A673 (cell line): Measurements from ENCODE around the gene ORAI3. TPM values are rescaled to one million over a fixed set of nuclear protein-coding genes. Genes with fewer than 3 reads are reported as not detected.

Experiments
- BruUV-seq: library from RNA; stranded (reverse); fragments of 400-500 nt; replicated peaks from 2 replicates; lab custom pipeline; 2021; lab: Mats Ljungman, UMichigan
- CTCF ChIA-PET: fragments of 300-600 bp; sonication (Branson Sonifier 250); formaldehyde crosslinking; loops from one replicate; lab custom pipeline; 2022; ENCODE audit warnings: antibody characterized with exemption; lab: Charles Lee
- POLR2A ChIA-PET: fragments of 300-600 bp; sonication (Branson Sonifier 250); formaldehyde crosslinking; loops from one replicate; lab custom pipeline; 2022; ENCODE audit warnings: antibody characterized with exemption; ENCODE audit not compliant: low non-redundant PET; lab: Charles Lee
- DNase-seq: peaks from one replicate; pipeline ENCODE4 v3.0.0-alpha.2; 2015; ENCODE audit warnings: low spot score
- H3K27ac ChIP-seq: fragments of 200-600 bp; sonication (generic); 2 replicates; pipeline ENCODE4 v1.5.1; 2016; ENCODE audit warnings: mixed run types, low read depth, mild to moderate bottlenecking, mixed read lengths, antibody characterized with exemption, low read length; ENCODE audit not compliant: poor library complexity, severe bottlenecking
- H3K27me3 ChIP-seq: fragments of 200-600 bp; sonication (generic); replicated peaks from 2 replicates; pipeline ENCODE4 v1.6.1; 2017; ENCODE audit warnings: mixed run types, low read depth, mild to moderate bottlenecking, mixed read lengths, antibody characterized with exemption, low read length; ENCODE audit not compliant: insufficient read depth, poor library complexity
- H3K36me3 ChIP-seq: fragments of 200-600 bp; sonication (generic); 2 replicates; pipeline ENCODE4 v1.6.1; 2016; ENCODE audit warnings: mixed run types, mild to moderate bottlenecking, mixed read lengths, antibody characterized with exemption, low read length; ENCODE audit not compliant: insufficient read depth, poor library complexity, severe bottlenecking
- H3K4me1 ChIP-seq: fragments of 200-600 bp; sonication (generic); 2 replicates; pipeline ENCODE4 v1.6.1; 2017; ENCODE audit warnings: mixed run types, mild to moderate bottlenecking, mixed read lengths, antibody characterized with exemption, low read length; ENCODE audit not compliant: insufficient read depth, poor library complexity, severe bottlenecking
- H3K4me3 ChIP-seq: fragments of 200-600 bp; sonication (generic); 2 replicates; pipeline ENCODE4 v1.5.1; 2016; ENCODE audit warnings: low read depth, mixed run types, mild to moderate bottlenecking, mixed read lengths, low read length; ENCODE audit not compliant: poor library complexity, severe bottlenecking
- H3K9me3 ChIP-seq: fragments of 200-600 bp; sonication (generic); 2 replicates; pipeline ENCODE4 v1.6.1; 2016; ENCODE audit warnings: mixed run types, low read depth, mild to moderate bottlenecking, mixed read lengths, antibody characterized with exemption, low read length; ENCODE audit not compliant: poor library complexity, severe bottlenecking
- CTCF ChIP-seq: fragments of 300-800, 200-600 bp; sonication (generic); conservative IDR thresholded peaks from 2 replicates; pipeline ENCODE4 v1.5.1; 2017; ENCODE audit warnings: low read depth, mild to moderate bottlenecking, antibody characterized with exemption, low read length, moderate library complexity, mixed read lengths
- EZH2 ChIP-seq: fragments of 200-600 bp; sonication (generic); IDR thresholded peaks from 2 replicates; pipeline ENCODE4 v1.6.1; 2017; ENCODE audit warnings: borderline replicate concordance, low read depth, mild to moderate bottlenecking, mixed read lengths, antibody characterized with exemption, low read length; ENCODE audit not compliant: poor library complexity, severe bottlenecking
- intact Hi-C: fragments of 100-400 bp; cut with micrococcal nuclease; formaldehyde crosslinking; loops from one replicate; pipeline ENCODE4 v1.10.0; 2022; ENCODE audit not compliant: unreplicated experiment
- total RNA-seq: library from RNA; stranded (reverse); gene quantifications from 2 replicates; pipeline ENCODE4 v1.2.3, GENCODE V29; 2021

The ORAI3 gene
- total RNA-seq, 1 experiment from 2014 or later, result 2.1 TPM

GRCh38 chr16:30980959-30981358 is 32.1 kb downstream of the ORAI3 start:
- H3K27ac ChIP-seq, result no peak overlapping the region
- POLR2A ChIA-PET, result no interaction called here
- H3K4me1 ChIP-seq, result no peaks in the 10 kb centered on the region
- H3K36me3 ChIP-seq, result peaks cover 18% of the 10 kb centered on the region
- no peak for DNase-seq
- no peaks in the 10 kb centered on the region for H3K27me3 ChIP-seq
- no TSS peak for BruUV-seq
- CTCF ChIA-PET, result interaction anchor here (0.9 kb wide), 1 partner anchor 26 kb away, joined by 3 read pairs; no protein-coding TSS in a partner anchor
- H3K4me3 ChIP-seq, result no peak overlapping the region
- no peak for TF ChIP-seq CTCF
- TF ChIP-seq EZH2, result no peak
- intact Hi-C loops, result loop anchor here (10.0 kb wide), 1 partner anchor 884 kb away; no protein-coding TSS in a partner anchor
- no peaks in the 10 kb centered on the region for H3K9me3 ChIP-seq

DNA sequence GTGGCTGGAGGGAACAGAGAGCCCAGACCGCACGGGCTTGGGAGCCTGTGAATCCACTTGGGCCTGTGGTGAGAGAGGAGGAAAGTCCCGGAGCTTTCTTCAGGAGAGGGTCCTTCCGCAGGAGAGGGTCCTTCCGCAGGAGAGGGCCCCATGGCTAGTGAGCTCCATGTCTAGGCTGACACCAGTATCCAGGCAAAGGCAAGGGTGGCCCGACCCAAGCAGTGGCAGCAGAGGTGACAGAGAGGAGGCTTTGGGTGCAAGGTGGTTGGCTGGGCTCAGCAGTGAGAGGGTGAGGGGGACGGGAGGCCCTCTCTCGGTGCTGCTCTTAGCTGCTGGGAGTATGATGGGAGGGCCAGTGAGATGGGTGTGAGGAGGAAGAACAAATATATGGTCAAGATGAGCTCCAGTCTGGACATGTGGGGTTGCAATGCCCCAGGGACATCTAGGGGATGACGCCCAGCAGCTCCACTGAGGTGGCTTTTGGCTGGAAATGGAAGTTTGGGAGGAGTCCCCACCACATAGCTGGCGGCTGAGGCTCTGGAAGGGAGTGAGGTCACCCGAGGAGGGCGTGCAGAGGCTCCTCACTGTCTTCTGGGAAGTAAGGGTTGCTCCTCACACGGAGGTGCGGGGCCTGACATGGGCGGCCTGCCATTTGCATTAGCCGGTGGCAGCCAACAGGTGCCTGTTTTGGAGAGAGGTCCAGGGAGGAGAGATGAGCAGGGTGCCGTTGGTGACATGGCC is 33.9 kb downstream of the ORAI3 start:
- TF ChIP-seq CTCF (no peak), EZH2 (no peak)
- Histone ChIP-seq H3K36me3 (peaks cover 18% of the 10 kb centered on the region), H3K9me3 (no peaks in the 10 kb centered on the region), H3K4me3 (no peak overlapping the region), H3K27me3 (no peaks in the 10 kb centered on the region), H3K4me1 (no peaks in the 10 kb centered on the region), H3K27ac (no peak overlapping the region)
- DNase-seq, result no peak
- BruUV-seq, result no TSS peak
- ChIA-PET POLR2A (interaction anchor here (0.6 to 0.7 kb wide), 2 partner anchors 204 to 898 kb away, joined by 3 read pairs; no protein-coding TSS in a partner anchor), CTCF (interaction anchor here (0.5 to 0.6 kb wide), 2 partner anchors 212 to 494 kb away, joined by 3 read pairs; no protein-coding TSS in a partner anchor)
- intact Hi-C loops, result loop anchor here (10.0 kb wide), 1 partner anchor 882 kb away; no protein-coding TSS in a partner anchor

DNA sequence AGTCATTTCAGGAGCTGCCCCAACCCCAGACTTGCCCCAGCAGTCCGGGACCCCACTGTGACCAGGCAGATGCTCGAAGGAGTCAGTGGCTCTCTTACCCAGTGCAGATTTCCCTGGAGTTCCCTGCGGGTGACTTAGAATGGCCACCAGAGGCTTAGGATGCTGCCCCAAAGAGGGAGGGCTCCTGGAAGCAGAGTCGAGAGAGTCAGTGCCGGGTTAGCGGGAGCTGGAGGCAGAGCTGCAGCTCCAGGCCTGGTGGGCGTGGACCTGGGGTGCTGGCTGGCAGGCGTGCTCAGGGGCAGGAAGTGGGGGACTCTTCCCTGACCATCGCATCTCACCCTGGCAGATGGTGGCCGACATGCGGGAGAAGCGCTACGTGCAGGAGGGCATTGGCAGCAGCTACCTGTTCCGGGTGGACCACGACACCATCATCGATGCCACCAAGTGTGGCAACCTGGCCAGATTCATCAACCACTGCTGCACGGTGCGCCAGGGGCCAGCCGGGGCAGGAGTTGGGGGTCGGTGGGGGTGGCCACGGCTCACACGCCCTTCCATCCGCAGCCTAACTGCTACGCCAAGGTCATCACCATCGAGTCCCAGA is 34.5 kb downstream of the ORAI3 start:
- DNase-seq, result no peak
- Histone ChIP-seq H3K27me3 (no peaks in the 10 kb centered on the region), H3K27ac (no peak overlapping the region), H3K9me3 (no peaks in the 10 kb centered on the region), H3K4me3 (no peak overlapping the region), H3K36me3 (peaks cover 18% of the 10 kb centered on the region), H3K4me1 (no peaks in the 10 kb centered on the region)
- intact Hi-C loops, result loop anchor here (10.0 kb wide), 1 partner anchor 881 kb away; no protein-coding TSS in a partner anchor
- ChIA-PET CTCF (interaction anchor here (0.5 to 1.0 kb wide), 3 partner anchors 30 to 211 kb away, joined by 3 to 4 read pairs (median 3); no protein-coding TSS in a partner anchor), POLR2A (interaction anchor here (0.6 to 0.7 kb wide), 2 partner anchors 108 to 203 kb away, joined by 3 read pairs; no protein-coding TSS in a partner anchor)
- TF ChIP-seq EZH2 (no peak), CTCF (no peak)
- no TSS peak for BruUV-seq
